Middle frontal gyrus (tissue), 1 donor: ENCODE measurements around the gene FER1L5.

ENCODE experiments used
- DNase-seq: peaks from one replicate; pipeline ENCODE4 v3.0.0-alpha.2; 2015; ENCODE audit warnings: low spot score; ENCODE audit errors: extremely low spot score

Gene FER1L5

DNA sequence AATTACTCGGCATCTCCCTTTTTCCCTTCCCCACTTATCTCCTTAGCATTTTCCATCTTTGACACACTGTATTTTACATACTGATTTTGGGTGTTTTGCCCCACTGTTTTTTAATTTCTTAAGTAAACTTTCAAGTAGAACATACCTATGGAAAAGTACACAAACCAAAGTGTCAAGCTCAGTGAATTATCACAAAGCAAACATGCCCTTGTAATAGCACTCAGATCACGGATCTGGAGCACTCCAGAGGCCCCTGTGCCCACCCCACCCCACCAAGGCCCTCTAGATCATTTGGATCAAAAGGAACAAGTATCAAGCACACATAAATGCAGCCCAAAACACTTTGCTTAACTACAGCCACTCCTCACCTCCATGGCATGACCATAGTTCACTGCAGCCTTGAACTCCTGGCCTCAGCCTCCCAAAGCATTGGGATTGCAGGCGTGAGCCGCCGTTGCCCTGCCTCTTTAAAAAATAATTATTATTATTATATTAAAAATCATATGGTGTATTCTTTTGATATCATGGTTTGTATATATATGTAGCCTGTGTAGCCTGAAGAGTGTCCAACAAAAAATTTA, 38.1 kb downstream of the FER1L5 start:
- no peak for DNase-seq

DNA sequence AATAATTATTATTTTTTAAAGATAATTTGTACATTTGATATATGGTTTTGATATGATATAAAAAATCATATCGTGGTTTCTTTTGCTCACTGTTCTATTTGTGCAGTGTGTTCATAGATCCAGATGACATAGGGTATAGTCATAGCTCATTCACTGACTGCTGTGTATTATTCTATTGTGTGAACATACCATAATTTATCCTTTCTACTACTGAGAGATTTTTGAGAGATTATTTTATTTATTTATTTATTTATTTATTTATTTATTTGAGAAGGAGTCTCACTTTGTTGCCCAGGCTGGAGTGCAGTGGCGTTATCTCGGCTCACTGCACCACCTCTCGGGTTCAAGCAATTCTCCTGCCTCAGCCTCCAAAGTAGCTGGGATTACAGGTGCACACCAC, 39.0 kb downstream of the FER1L5 start:
- no peak for DNase-seq

DNA sequence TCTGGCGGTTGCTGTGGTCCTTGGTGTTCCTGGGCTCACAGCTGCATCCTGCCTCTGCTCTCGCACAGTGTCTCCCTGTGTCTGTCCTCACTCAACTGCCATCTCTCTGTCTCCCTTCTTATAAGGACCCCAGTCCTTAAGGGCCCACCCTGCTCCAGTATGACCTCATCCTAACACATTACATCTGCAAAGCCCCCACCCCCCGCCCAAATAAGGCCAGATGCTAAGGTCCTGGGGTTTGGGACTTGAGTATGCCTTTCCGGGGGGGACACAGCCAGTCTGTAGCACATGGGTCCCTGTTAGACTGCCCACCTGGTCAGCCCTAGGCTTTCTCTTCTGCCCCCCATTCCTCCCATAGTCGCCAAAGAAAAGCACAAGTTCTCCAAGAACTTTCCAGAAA, 40.7 kb downstream of the FER1L5 start:
- no peak for DNase-seq

DNA sequence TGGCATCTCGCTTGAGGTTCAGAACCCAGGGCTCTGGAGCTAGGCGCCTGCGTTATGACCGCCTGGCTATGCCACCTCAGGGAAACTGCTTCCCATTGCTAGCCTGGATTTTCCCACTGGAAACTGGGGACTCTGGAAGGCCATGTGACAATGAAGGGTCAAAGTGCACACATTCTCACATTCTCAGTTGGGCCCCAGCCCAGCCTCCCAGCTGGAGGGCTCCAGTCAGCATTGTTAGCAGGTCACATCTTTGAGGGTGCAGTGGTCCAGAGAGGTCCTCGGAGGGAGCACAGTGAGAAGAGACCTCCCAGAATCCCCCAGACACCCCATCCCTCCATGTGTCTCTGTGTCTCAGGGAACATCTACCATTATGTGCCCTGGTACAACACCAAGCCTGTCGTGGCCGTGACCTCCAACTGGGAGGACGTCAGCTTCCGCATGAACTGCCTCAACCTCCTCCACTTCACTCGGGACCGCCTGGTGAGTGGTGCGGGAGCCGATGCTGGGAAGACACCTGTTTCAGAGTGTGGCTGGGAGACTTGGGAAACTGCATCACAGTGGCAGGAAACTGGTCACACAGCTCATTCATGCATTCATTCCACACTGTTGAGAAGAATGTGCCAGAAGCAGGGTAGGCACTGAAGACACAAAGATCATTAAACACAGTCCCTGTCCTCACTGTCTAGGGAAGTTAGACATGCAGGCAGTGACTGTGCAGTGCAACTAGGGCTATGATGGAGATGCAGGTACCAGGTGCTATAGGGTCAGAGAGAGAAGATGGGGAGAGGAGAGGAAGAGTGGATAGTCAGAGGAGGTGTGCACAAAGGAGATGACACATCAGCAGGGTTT, 41.6 kb downstream of the FER1L5 start:
- no peak for DNase-seq

DNA sequence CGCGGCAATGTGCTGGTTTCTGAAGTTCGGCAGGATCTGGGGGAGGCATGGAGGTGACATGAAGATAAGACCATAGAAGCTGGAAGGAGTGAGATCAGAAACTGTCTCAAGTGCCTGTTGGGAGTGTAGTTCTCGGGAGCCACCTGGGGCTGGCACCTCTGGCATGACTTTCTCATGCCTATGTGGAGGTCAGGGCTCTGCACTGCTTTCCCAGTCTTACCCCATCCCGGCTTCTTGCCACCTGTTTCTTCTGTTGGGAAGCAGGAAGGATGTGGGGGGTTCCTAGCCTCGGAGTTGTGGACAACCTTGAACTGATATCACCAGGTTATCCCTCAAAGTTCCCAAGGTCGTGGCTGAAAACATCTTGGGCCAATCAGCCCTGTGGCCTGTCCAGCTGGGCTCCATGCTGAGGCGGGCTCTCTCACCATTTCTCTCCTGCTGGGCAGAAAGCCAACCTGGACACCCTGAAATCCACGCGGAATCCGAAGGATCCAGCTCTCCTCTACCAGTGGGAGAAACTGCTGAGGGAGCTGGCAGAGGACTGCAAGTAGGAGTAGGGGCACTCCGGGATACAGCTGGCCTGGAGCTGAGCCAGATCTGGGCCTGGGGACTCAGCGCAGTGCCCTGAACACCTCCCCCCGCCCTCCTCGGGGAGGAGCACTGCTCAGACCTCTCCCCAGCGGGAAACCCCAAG, 42.5 kb downstream of the FER1L5 start:
- no peak for DNase-seq

DNA sequence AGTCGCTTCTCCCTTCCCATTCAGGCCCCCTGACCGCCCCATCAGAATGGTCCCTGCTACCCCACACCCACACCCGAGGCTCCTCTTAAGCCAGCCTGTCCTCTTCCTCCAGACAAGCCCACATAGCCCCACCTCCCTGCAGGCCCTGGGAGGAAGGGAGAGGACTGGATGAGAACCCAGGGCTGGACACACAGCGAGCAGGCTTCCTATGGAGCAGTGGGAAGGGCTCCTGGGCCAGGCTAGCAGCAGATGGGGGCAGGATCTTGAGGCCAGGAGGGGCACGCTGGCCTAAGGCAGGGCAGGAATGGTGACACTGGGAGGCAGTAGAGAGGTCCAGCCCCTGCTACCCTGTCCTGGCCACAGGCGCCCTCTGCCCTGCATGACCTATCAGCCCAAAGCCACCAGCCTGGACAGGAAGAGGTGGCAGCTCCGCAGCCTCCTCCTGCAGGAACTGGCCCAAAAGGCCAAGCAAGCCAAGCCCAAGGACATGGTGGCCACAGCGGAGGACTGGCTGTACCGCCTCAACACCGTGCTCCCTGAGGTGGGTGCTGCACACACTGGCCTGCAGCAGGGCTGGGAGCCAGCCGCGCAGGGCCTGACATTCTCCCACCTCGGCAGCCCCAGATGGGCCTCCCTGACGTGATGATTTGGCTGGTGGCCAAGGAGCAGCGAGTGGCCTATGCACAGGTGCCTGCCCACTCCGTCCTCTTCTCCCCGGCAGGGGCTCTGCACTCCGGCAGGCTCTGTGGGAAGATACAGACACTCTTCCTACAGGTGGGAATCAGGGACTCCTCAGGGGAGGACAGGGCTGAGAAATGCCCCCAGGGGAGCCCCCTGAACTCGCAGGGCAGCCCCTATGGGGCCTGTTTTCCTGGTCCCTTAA, 43.3 kb downstream of the FER1L5 start:
- no peak for DNase-seq

DNA sequence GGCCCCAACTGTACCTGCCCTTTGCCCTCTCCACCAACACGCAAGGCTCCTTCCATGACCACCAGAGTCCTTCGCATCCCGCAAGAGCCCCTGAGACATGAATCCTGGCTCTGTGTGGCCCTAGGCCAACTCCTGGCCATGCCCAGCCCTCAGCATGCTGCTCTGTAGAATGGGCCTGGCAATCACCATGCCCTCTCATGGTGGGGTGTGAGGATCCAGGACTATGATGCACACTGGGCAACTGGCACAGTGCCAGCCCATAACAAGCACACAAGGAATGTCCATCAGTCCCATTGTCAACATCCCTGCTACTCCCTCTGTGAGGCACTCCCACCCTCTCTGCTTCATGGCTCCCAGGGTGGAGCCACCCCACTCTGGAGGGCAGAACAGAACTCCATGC, 44.7 kb downstream of the FER1L5 start:
- no peak for DNase-seq

DNA sequence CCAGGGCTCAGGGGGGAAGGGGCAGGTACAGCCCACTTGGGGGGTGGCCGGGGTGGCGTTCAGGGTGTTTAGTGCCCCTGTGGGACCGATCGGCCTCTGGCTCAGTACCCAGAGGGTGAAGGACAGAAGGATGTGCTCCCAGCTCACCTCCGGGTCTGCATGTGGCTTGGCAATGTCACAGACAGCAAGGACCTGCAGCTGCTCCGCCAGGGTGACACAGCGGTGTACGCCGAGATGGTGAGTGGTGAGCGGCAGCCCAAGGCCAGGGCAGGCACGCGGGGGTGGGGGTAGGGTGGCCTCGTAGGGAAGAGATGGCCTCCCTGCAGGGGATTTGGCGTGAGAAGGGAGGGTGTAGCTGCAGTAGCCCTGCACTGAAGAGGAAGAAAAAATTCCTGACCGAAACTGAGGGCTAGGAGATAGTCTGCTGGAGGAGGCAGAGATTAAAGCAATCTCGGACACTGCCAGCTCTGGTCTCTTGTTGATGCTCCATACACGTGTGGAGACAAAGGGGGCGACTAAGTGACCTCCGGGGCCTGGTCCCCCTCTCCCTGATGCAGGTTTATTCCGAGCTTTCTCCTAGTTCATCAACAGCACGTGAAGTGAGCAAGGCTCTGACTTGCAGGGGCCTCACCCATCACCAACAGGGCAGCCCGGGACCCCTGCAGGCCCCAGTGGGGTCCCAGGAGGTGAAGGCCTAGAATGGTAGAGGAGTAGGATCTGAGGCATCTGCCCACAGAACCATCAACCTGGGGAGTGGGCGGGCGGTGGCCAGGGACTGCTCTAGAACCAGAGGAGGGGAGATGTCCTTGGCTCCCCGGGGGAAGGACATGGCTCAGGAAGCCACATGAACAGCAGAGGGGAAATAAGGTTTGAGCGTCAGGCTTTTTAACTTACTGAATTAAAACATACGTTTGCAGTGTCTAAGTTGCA, 45.4 kb downstream of the FER1L5 start:
- DNase-seq, result no peak

DNA sequence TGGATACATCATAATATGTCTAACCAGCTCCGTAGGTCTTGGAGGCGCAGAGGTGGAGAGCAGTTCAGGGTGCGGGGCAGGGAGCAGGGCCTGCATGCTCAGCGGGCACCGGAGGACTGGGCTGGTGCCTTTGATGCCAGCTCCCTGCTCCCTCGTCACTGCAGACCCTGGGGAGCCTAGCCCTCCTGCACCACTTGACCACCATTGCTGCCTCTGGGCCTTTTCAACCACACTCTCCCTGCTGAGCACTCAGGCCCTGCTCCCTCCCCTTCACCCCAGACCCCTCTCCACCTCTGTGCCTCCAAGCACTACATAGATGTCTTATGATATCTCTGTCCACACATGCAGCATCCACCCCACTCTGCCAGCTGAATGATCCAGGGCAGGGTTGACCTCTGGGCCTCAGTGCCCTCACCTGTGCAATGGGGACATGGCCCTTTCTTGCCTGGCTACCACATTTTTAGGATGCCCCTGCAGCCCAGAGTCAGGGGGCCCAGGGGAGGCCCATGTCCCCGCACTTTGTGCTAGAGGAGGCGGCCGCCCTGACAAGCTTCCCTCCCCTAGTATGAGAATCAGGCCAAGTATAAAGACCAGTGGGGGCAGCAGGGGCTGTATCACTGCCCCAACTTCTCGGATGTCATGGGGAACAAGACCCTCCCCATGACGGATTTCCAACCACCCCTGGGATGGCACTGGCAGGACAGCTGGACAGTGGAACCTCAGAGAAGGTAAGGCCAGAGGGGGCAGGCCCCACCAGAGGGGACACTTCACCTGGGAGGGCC, 46.3 kb downstream of the FER1L5 start:
- DNase-seq, result no peak

DNA sequence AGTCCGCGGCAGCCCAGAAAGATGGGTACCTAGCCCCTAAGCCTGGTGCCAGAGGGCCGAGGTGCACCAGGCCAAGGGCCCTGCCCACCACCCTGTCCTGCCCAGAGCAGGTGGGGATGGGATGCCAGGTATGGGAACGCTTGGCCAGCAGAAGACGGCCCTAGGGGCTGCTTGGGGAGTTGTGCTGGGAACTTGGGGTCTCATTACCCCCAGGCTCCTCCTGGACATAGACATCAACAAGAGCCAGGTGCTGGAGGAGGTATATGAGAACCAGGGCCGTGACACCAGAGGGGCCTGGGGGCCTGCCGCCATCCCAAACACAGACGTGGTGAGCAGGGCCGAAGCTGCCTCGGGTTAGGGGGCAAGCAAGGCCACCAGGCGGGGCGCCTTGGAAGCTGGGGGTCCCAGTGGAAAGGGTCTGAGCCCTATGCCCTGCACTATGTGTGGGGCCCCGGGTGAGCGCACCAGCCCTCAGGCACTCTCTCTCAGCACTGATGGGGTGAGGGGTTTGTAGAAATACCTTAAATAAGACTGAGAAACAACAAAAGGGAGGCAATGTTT, 46.9 kb downstream of the FER1L5 start:
- no peak for DNase-seq

DNA sequence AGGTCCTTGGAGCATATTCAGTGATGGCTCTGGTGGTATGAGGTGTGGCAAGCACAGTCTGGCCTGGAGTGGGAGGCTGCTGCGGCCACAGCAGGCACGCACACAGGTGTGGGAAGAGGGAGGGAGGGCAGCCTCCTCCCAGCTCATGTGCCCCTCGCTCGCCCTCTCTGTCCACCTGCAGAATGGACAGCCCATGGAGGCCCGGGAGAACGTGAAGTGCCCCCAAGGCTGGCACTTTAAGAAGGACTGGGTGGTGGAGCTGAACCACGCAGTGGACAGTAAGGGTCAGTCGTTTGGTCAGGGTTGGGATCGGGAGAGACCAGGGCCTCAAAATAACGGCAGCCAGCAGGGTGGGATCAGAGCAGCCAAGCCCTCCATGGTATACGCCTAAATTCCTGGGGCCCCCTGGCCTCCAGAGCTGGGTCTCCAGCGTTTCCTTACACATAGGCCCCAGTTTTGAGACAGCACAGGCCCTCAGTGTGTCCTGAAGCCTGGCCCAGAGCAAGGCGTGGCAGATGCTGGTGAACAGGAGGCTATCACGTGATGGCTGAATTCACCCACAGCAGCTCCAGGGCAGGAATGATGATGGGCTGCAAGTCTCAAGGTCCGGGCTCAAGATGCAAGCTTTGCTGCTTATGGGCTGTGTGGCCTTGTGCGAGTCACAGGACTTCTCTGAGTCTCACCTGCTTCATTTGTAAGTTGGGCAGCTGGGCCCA, 47.9 kb downstream of the FER1L5 start:
- DNase-seq, result no peak

DNA sequence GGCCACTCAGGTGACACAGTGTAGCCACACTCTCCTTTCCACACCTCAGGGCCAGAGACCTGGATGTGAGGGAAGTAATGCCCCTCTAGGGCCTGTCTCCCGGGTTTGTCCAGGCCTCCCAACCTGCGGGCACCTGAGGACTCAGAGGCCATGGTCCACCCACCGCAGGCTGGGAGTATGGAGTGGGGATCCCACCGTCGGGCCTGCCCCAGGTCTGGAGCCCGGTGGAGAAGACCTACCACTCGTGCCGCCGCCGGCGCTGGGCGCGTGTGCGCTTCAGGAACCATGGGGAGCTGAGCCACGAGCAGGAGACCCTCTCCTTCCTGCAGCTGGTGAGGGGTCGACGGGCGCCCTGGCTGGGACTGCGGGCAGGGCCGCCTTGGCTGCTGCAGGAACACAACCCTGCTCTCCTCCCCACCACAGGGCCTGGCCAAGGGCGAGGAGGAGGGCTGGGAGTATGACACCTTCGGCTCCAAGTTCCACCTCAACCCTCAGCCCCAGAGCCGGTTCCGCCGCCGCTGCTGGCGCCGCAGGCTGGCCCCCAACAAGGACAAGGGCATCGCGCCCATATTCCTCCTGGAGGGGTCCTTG, 48.6 kb downstream of the FER1L5 start:
- DNase-seq, result no peak

DNA sequence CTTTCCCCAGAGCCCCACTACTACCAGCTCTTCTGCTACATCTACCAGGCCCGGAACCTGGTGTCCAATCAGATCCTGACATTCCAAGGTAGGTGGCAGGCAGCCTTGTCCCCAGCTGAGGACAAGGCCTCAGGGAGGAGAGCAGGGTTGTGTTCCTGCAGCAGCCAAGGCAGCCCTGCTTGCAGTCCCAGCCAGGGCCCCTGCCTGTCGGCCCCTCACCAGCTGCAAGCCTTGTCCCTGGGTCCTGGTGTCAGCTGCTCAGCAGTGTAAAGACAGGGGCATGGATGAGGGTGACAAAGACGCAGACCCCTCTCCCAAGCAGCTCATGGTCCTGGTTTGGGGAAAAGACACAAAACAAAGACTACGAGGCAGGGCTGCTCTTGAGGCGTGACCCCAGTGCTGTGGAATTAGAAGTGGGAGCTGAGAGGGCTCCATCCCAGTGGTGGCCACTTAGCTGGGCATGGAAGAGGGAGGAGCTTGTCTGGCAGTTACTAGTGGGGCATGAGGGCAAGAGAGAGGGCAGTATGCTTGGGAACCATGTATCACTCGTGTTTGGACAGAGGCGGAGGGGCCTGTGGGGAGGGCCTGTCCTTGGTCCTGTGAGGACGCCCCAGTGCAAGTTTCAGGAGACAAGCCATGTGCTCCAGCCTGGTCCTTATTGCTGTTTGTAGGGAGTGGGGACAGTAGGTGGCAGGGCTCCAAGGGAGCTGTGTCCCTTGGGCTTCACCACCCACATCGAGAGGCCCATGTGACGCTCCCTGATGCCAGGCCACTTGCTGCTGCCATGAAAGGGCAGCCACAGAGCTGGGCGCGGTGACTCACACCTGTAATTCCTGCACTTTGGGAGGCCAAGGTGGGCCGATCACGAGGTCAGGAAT, 49.8 kb downstream of the FER1L5 start:
- no peak for DNase-seq

DNA sequence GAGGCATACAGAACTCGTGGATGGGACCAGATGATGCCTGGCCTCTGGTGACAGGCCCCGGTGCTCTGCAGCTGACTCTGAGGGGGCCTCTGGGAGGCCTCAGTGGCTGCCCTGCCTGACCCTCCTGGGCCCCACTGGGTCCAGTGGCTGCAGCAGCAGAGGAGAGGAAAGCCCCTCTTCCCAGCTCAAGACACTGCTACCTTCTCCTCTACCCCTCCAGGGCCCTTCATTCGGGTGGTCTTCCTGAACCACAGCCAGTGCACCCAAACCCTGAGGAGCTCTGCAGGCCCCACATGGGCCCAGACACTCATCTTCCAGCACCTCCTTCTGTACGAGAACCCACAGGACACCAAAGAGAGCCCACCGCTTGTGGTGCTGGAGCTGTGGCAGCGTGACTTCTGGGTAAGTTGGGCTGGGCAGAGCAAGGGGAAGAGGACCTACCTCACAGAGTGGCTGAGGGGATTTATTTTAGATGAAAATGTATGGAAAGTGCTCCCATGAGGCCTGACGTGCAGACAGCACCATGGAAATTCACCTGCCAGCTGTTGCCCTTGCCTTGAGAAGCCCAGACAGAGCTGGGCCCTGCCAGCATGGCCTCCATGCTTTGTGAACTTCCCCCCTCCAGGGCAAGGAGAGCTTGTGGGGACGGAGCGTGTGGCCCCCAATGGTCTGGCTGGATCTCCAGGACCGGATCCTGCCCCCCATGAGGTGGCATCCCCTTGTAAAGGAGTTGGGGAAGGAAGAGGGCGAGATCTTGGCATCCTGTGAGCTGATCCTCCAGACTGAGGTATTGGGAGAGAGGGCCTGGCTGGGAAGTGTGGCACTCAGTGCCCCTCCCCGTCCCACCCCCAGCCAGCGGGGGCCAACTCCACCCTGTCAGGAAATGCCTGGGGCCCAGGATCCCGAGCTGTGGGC, 51.0 kb downstream of the FER1L5 start:
- no peak for DNase-seq

DNA sequence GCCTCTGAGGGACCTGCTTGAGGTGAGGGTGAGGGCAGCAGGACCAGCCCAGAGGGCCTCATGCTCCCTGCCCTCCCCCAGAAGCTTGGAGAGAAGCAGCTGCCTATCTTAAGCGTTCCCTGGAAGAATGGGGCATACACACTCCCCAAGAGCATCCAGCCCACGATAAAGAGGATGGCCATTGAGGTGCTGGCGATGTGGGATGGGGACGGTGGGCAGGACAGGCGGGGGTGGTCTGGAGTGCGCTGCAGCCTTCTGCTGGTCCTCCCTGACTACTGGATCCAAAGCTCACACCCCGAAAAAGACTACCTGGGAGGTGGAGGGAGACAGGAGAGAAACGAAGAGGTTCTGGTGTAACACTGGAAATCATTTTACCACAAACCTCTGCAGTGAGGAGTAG, 51.7 kb downstream of the FER1L5 start:
- DNase-seq, result no peak

DNA sequence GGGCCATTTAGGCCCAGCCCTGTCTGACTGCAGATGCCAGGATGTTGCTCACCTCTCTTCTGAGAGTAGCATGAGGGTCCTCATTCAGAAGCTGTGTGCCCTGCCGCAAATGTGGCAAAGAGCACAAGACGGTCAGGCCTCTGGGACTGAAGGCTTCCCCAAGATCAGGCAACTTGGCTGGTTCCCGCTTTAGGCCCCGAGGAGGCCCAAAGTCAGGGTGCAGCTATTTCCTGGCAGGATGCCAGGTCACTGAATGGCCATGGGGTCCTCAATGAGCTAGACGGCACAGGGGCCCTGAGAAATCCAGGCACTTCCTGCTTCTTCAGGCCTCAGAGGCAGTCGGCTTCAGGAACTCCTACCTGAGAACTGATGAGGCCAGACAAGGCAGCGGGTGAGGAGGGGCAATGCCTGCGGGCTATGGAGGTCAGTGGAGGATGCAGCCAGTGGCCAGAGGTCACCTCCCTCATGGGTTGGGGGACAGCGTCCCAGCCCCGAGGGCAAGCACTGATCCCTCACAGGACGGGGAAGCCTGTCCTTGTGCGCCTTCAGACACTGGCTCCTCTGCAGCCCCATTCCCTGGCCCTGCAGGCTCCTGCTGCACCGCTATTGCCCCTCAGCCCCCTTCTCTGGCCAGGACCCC, 52.4 kb downstream of the FER1L5 start:
- no peak for DNase-seq
